Measurements from ENCODE around the gene LRRC15.

The LRRC15 gene

GRCh38 chr3:194316918-194317317 is 52.6 kb downstream of the LRRC15 start:
- DNase-seq (ENCODE audit: low read depth): no peak

GRCh38 chr3:194315965-194316361 is 53.6 kb downstream of the LRRC15 start:
- no peak for DNase-seq (ENCODE audit: low read depth)

- no peak for DNase-seq (ENCODE audit: low read depth)
Measured at GRCh38 chr3:194315088-194315964, 54.2 kb downstream of the LRRC15 start.

- no peak for DNase-seq (ENCODE audit: low read depth)
Measured at GRCh38 chr3:194314388-194315068, 55.0 kb downstream of the LRRC15 start.

- DNase-seq (ENCODE audit: low read depth): no peak
Measured at GRCh38 chr3:194313560-194314387, 55.8 kb downstream of the LRRC15 start.

GRCh38 chr3:194312743-194313281 is 56.7 kb downstream of the LRRC15 start:
- no peak for DNase-seq (ENCODE audit: low read depth)

- DNase-seq (ENCODE audit: low read depth): no peak
Measured at GRCh38 chr3:194312186-194312742, 57.3 kb downstream of the LRRC15 start.

- DNase-seq (ENCODE audit: low read depth): no peak
Measured at GRCh38 chr3:194311000-194311399, 58.5 kb downstream of the LRRC15 start.

GRCh38 chr3:194310060-194310835 is 59.3 kb downstream of the LRRC15 start:
- no peak for DNase-seq (ENCODE audit: low read depth)

GRCh38 chr3:194308601-194309449 is 60.7 kb downstream of the LRRC15 start:
- no peak for DNase-seq (ENCODE audit: low read depth)

GRCh38 chr3:194307849-194308248 is 61.7 kb downstream of the LRRC15 start:
- no peak for DNase-seq (ENCODE audit: low read depth)

GRCh38 chr3:194306771-194307640 is 62.5 kb downstream of the LRRC15 start:
- DNase-seq (ENCODE audit: low read depth): no peak

GRCh38 chr3:194306109-194306686 is 63.3 kb downstream of the LRRC15 start:
- no peak for DNase-seq (ENCODE audit: low read depth)

GRCh38 chr3:194305356-194306108 is 64.0 kb downstream of the LRRC15 start:
- no peak for DNase-seq (ENCODE audit: low read depth)
